Skeletal muscle tissue (tissue), 4 donors: ENCODE data around the gene TJP1. TPM values are rescaled to one million over a fixed set of nuclear protein-coding genes. Genes with fewer than 3 reads are reported as not detected.

Experiments
- H3K27ac ChIP-seq: one replicate; pipeline ENCODE4 v1.7.0; 2013; ENCODE audit warnings: mild to moderate bottlenecking, low read depth, low read length, inconsistent platforms
- H3K27me3 ChIP-seq, 3 donors: one replicate each; pipeline ENCODE4 v1.7.0; 2013; ENCODE audit warnings: low read length in 3 of 3; ENCODE audit not compliant: control insufficient read depth in 3 of 3, insufficient read depth in 3 of 3
- H3K36me3 ChIP-seq, 3 donors: one replicate each; pipeline ENCODE4 v1.7.0; 2013; ENCODE audit warnings: low read length in 3 of 3; ENCODE audit not compliant: control insufficient read depth in 3 of 3, insufficient read depth in 3 of 3
- H3K4me1 ChIP-seq, 3 donors: one replicate each; pipeline ENCODE4 v1.7.0; 2013; ENCODE audit warnings: low read length in 3 of 3, mild to moderate bottlenecking in 3 of 3; ENCODE audit not compliant: control insufficient read depth in 3 of 3, insufficient read depth in 3 of 3
- H3K4me3 ChIP-seq, 3 donors: one replicate each; pipeline ENCODE4 v1.7.0; 2013; ENCODE audit warnings: low read length in 3 of 3
- H3K9ac ChIP-seq, 3 donors: one replicate each; pipeline ENCODE4 v1.7.0; 2013; ENCODE audit warnings: low read length in 3 of 3, mild to moderate bottlenecking in 3 of 3, moderate library complexity in 2 of 3, low read depth in 1 of 3
- H3K9me3 ChIP-seq, 3 donors: one replicate each; pipeline ENCODE4 v1.7.0; 2013; ENCODE audit warnings: low read length in 3 of 3; ENCODE audit not compliant: control insufficient read depth in 3 of 3
- total RNA-seq: library from RNA; depleted of rRNA; stranded (reverse); fragments of >200 nt; gene quantifications from one replicate; pipeline ENCODE4 v1.2.3, GENCODE V29; 2014
- donor health status: Osteomylitis.

TJP1 gene
- total RNA-seq, 1 donor from 2014 or later, result 53.2 TPM

- Histone ChIP-seq H3K4me1 (no peaks in the 10 kb centered on the region), H3K9me3 (no peaks in the 10 kb centered on the region), H3K27me3 (no peaks in the 10 kb centered on the region), H3K4me3 (no peak overlapping the region), H3K9ac (no peak overlapping the region), H3K27ac (no peak overlapping the region), H3K36me3 (peaks cover 28 to 68% (median 52%) of the 10 kb centered on the region in 3 donors)
Measured at GRCh38 chr15:29728418-29728817, 93.8 kb downstream of the TJP1 start.

- Histone ChIP-seq H3K36me3 (peaks cover 32 to 72% (median 53%) of the 10 kb centered on the region in 3 donors), H3K9ac (no peak overlapping the region), H3K4me1 (no peaks in the 10 kb centered on the region), H3K9me3 (no peaks in the 10 kb centered on the region), H3K27ac (no peak overlapping the region), H3K4me3 (no peak overlapping the region), H3K27me3 (no peaks in the 10 kb centered on the region)
Measured at GRCh38 chr15:29727871-29728270, 94.4 kb downstream of the TJP1 start.

- Histone ChIP-seq H3K27ac (no peak overlapping the region), H3K9me3 (peaks cover 0 to 2% (median 0%) of the 10 kb centered on the region in 3 donors), H3K4me3 (no peak overlapping the region), H3K36me3 (peaks cover 43 to 74% (median 52%) of the 10 kb centered on the region in 3 donors), H3K9ac (no peak overlapping the region), H3K4me1 (no peaks in the 10 kb centered on the region), H3K27me3 (no peaks in the 10 kb centered on the region)
Measured at GRCh38 chr15:29726553-29726952, 95.7 kb downstream of the TJP1 start.

- H3K27ac ChIP-seq, result no peak overlapping the region
- H3K4me1 ChIP-seq, result no peaks in the 10 kb centered on the region
- no peak overlapping the region for H3K9ac ChIP-seq
- H3K27me3 ChIP-seq, result no peaks in the 10 kb centered on the region
- H3K4me3 ChIP-seq, result no peak overlapping the region
- peaks cover 49 to 86% (median 67%) of the 10 kb centered on the region in 3 donors for H3K36me3 ChIP-seq
- peaks cover 0 to 2% (median 0%) of the 10 kb centered on the region in 3 donors for H3K9me3 ChIP-seq
Measured at GRCh38 chr15:29724026-29724425, 98.2 kb downstream of the TJP1 start.

GRCh38 chr15:29713784-29714183 lies 108.5 kb downstream of the TJP1 start:
- Histone ChIP-seq H3K4me1 (no peaks in the 10 kb centered on the region), H3K27me3 (no peaks in the 10 kb centered on the region), H3K27ac (no peak overlapping the region), H3K36me3 (peaks cover 34 to 72% (median 64%) of the 10 kb centered on the region in 3 donors), H3K9me3 (no peaks in the 10 kb centered on the region), H3K4me3 (no peak overlapping the region), H3K9ac (no peak overlapping the region)

GRCh38 chr15:29712149-29712885 lies 110.0 kb downstream of the TJP1 start:
- no peaks in the 10 kb centered on the region for H3K4me1 ChIP-seq
- no peak overlapping the region for H3K9ac ChIP-seq
- H3K36me3 ChIP-seq, result peaks cover 37 to 71% (median 64%) of the 10 kb centered on the region in 3 donors
- H3K9me3 ChIP-seq, result no peaks in the 10 kb centered on the region
- H3K27ac ChIP-seq, result no peak overlapping the region
- H3K27me3 ChIP-seq, result no peaks in the 10 kb centered on the region
- no peak overlapping the region for H3K4me3 ChIP-seq

- no peaks in the 10 kb centered on the region for H3K9me3 ChIP-seq
- H3K27me3 ChIP-seq, result no peaks in the 10 kb centered on the region
- no peaks in the 10 kb centered on the region for H3K4me1 ChIP-seq
- no peak overlapping the region for H3K9ac ChIP-seq
- H3K4me3 ChIP-seq, result no peak overlapping the region
- H3K27ac ChIP-seq, result no peak overlapping the region
- H3K36me3 ChIP-seq, result peaks cover 39 to 70% (median 66%) of the 10 kb centered on the region in 3 donors
Measured at GRCh38 chr15:29711531-29711930, 110.7 kb downstream of the TJP1 start.

- H3K27me3 ChIP-seq, result no peaks in the 10 kb centered on the region
- H3K4me1 ChIP-seq, result no peaks in the 10 kb centered on the region
- peaks cover 41 to 78% (median 64%) of the 10 kb centered on the region in 3 donors for H3K36me3 ChIP-seq
- H3K9ac ChIP-seq, result no peak overlapping the region
- no peaks in the 10 kb centered on the region for H3K9me3 ChIP-seq
- no peak overlapping the region for H3K4me3 ChIP-seq
- no peak overlapping the region for H3K27ac ChIP-seq
Measured at GRCh38 chr15:29708519-29708918, 113.7 kb downstream of the TJP1 start.

- Histone ChIP-seq H3K36me3 (peaks cover 38 to 76% (median 68%) of the 10 kb centered on the region in 3 donors), H3K9ac (no peak overlapping the region)
Measured at GRCh38 chr15:29704950-29705597, 117.2 kb downstream of the TJP1 start.

GRCh38 chr15:29701151-29701550 lies 121.1 kb downstream of the TJP1 start:
- Histone ChIP-seq H3K36me3 (peaks cover 16 to 53% (median 51%) of the 10 kb centered on the region in 3 donors), H3K9ac (no peak overlapping the region), H3K27me3 (no peaks in the 10 kb centered on the region)

More at GRCh38 chr15:29704950-29705597, 117.2 kb downstream of the TJP1 start:
- Histone ChIP-seq H3K27ac (no peak overlapping the region), H3K4me1 (no peaks in the 10 kb centered on the region), H3K9me3 (no peaks in the 10 kb centered on the region), H3K27me3 (no peaks in the 10 kb centered on the region), H3K4me3 (no peak overlapping the region)

More at GRCh38 chr15:29701151-29701550, 121.1 kb downstream of the TJP1 start:
- Histone ChIP-seq H3K27ac (no peak overlapping the region), H3K4me3 (no peak overlapping the region), H3K4me1 (no peaks in the 10 kb centered on the region), H3K9me3 (no peaks in the 10 kb centered on the region)
